ENCODE data around the gene HEPN1.
"Not testable (repeated sequence)": the region's sequence is repeated elsewhere in the genome, so short reads cannot be mapped to it uniquely, and the experiment has no call there.

The HEPN1 gene

GRCh38 chr11:124944565-124944964 lies 25.5 kb downstream of the HEPN1 start:
- DNase-seq: no peak

GRCh38 chr11:124945826-124946225 lies 26.8 kb downstream of the HEPN1 start:
- DNase-seq: no peak

- no peak for DNase-seq
Measured at GRCh38 chr11:124946735-124947141, 27.7 kb downstream of the HEPN1 start.

- no peak for DNase-seq
Measured at GRCh38 chr11:124950601-124951330, 31.7 kb downstream of the HEPN1 start.

- no peak for DNase-seq
Measured at GRCh38 chr11:124951341-124951740, 32.3 kb downstream of the HEPN1 start.

- peak; percentile 98 for DNase-seq
Measured at GRCh38 chr11:124953753-124954589, 34.9 kb downstream of the HEPN1 start, which contains the start of gene CCDC15. Gene CCDC15, plus strand, starts transcription at chr11:124954202. Its CDS starts 531 bp downstream, at chr11:124954733.

- DNase-seq: no peak
Measured at GRCh38 chr11:124954590-124954955, 35.5 kb downstream of the HEPN1 start.

GRCh38 chr11:124955035-124955434 lies 36.0 kb downstream of the HEPN1 start:
- DNase-seq: no peak

- peak; percentile 54 for DNase-seq
Measured at GRCh38 chr11:124961972-124962609, 43.0 kb downstream of the HEPN1 start.

GRCh38 chr11:124968197-124968596 lies 49.1 kb downstream of the HEPN1 start:
- DNase-seq: not testable (repeated sequence)

Measured in amniotic stem cell (primary cell).